WI38 (cell line): ENCODE results near the gene CFAP20DC.

Source experiments
- H3K4me3 ChIP-seq: 2 replicates; pipeline ENCODE4 v1.5.1; 2011; ENCODE audit warnings: low read depth, mild to moderate bottlenecking, control low read depth, low read length
- TF ChIP-seq, protein P1 (sequence below): IDR thresholded peaks from 2 replicates; pipeline ENCODE4 v1.5.1; 2012; ENCODE audit warnings: low read depth, mild to moderate bottlenecking, control low read depth, low read length

Gene CFAP20DC

DNA sequence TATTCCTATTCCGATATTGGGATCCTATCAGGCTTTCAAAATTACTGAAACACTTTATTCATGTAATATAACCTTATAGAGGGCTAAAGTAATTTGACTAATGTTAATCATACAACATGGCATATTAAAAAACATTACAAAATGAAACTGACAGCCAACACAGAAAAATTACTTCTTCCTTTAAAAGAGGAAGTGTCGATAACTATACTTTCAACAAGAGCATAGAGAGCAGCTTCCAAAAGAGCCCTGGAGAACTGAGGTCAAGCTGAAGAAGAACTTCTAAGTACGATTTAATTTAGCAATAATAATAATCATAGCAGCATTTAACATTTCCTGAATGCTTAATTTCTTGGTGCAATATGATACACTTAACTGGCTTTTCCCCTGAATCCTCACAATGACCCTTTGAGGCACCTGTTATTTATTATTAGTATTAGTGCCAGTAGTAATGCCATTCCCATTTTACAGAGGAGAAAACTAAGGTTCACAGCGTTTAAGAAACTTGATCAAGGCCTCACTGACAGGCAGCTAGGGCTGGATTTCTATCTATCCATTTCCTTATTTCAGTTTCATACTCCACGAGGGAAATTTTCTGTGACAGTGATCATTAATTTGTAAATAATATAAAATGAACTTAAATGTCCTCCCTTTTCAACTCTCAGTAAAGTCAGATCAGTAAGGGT, 181.6 kb downstream of the CFAP20DC start:
- no peak overlapping the region for H3K4me3 ChIP-seq
- TF ChIP-seq, protein P1, sequence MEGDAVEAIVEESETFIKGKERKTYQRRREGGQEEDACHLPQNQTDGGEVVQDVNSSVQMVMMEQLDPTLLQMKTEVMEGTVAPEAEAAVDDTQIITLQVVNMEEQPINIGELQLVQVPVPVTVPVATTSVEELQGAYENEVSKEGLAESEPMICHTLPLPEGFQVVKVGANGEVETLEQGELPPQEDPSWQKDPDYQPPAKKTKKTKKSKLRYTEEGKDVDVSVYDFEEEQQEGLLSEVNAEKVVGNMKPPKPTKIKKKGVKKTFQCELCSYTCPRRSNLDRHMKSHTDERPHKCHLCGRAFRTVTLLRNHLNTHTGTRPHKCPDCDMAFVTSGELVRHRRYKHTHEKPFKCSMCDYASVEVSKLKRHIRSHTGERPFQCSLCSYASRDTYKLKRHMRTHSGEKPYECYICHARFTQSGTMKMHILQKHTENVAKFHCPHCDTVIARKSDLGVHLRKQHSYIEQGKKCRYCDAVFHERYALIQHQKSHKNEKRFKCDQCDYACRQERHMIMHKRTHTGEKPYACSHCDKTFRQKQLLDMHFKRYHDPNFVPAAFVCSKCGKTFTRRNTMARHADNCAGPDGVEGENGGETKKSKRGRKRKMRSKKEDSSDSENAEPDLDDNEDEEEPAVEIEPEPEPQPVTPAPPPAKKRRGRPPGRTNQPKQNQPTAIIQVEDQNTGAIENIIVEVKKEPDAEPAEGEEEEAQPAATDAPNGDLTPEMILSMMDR = no peak

DNA sequence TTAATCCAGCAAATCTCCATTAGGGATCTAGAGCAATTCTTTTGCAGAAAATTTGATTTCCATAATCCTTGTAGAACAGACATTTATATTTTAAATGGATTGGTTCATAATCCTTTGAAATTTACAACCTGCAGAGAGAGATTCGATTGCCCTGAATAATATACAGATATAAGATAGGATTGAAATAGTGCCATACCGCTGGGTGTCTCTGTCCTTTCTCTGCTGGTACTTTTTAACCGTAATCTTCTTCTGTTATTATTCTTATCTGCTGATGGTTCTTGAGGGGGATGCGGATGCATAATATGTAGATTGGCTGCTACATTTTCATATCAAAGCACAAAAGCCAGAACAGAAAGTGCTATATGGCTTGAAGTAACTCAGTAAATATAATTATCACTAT, 182.2 kb downstream of the CFAP20DC start:
- TF ChIP-seq, protein P1 = no peak
- no peak overlapping the region for H3K4me3 ChIP-seq

DNA sequence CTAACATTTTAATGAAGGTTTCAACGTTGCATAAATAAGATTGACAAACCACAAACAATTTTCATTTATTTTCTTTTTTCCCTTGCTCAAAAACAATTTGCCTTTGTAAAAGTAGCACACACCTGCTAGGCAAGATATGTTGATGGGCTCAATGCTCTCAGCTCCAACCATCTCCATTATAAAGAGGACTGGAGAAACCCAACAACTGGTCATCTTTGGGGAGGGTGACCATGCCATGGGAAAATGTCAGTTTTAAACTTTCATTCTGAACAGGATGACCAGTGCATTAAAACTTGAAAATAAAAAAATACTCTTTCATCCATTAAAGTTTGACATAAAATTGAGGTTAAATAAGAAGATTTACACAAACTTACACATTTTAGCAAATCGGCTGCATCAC, 183.7 kb downstream of the CFAP20DC start:
- no peak overlapping the region for H3K4me3 ChIP-seq
- TF ChIP-seq, protein P1 = no peak

DNA sequence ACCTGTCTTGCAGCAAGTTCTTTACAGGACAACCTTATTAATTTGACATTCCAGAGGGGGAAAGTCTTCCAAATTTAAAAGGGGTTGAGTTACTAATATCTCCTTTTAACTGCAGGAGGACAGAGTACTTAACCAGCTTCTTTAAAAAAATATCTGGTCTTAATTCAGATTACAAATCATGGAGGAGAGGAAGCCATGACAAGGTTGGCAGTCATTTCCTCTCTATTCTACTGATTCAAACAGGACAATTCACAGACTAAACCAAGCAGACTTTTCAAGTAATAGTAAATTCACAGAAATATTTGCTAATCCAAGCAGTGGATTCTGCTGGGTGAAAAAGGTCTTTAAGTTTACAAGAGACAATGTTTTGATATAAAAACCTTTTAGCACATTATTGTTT, 185.3 kb downstream of the CFAP20DC start:
- no peak overlapping the region for H3K4me3 ChIP-seq
- TF ChIP-seq, protein P1 = no peak

DNA sequence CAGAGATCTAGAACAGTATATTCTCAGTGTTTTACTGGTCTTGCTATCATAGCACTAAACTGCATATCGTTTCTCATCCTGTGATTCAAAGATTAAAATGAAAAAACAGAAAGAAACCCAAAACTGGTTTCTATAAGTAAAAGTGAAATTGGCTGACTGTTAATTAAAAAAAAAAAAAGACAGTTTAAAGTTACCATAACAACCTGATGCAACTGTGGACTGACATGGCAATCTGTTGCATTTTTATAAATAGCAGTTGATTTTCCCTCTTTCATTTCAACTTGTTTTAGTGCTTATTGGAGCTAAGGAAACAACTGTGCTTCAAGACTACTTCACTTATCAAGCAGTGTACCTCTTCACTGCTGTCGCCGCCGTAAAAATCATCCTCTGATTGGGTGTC, 186.6 kb downstream of the CFAP20DC start:
- H3K4me3 ChIP-seq = no peak overlapping the region
- TF ChIP-seq, protein P1 = no peak

DNA sequence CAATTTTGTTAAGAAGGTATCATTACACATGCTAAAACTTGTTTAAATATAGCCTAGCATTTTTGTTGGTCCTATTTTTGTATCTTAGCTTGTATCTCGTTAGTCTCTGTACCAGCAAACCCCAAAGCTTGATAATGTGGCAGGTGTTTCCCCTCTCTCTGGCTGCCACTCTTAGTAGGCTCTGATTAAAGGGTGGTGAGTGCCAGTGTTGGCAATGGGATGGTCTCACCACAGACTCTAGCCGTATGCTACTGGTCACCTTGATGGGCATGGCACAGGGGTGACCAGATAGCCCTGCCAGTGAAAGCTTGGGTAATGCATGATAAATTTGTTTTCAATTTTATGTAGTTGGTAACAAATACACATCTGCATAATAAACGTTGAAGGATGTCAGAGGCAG, 188.3 kb downstream of the CFAP20DC start:
- TF ChIP-seq, protein P1 = no peak

DNA sequence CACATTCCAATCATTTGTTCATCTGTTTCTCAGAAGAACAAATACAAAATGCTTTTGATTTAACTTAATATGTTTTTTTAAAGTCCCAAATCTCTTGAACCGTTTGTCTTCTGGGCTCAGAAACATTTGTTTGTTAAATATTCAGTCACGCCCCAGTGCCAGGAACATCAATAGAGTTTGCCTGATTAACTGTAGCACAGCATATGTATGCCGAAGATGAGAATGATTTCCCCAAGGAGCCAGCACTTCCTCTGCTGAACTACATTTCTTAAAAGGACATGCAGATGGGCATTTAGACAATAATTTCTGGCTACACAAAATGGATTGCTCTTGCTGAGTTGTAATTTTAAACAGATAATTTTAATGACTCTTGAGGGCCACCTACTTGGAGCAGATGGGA, 191.7 kb downstream of the CFAP20DC start:
- no peak overlapping the region for H3K4me3 ChIP-seq
- TF ChIP-seq, protein P1 = no peak

More for the DNA sequence above, 188.3 kb downstream of the CFAP20DC start:
- H3K4me3 ChIP-seq = no peak overlapping the region
